K562 (cell line): ENCODE data around the gene EPC2. TPM values are rescaled to one million over a fixed set of nuclear protein-coding genes. Genes with fewer than 3 reads are reported as not detected.

Source experiments
- ATAC-seq: fragments of 200-7000 bp; cut with Tn5 transposase; 3 replicates; pipeline ENCODE4 v1.9.1; 2020; ENCODE audit warnings: moderate library complexity
- BruUV-seq: library from RNA; stranded (reverse); fragments of 400-500 nt; replicated peaks from 2 replicates; lab custom pipeline; 2021; lab: Mats Ljungman, UMichigan
- CTCF ChIA-PET: fragments of 300-600 bp; formaldehyde crosslinking; extraction: SDS; loops from one replicate; lab custom pipeline; 2021; ENCODE audit warnings: low intra/inter-chr PET ratio; lab: Yijun Ruan, JAX
- POLR2A ChIA-PET: fragments of 300-600, 350-650 bp; sonication (Branson Sonifier 250); formaldehyde crosslinking; extraction: SDS; loops from one replicate; lab custom pipeline; 2021; ENCODE audit warnings: antibody characterized with exemption, inconsistent platforms; lab: Yijun Ruan, JAX
- DNase-seq, 4 experiments: peaks; one replicate each; pipeline versions ENCODE4 v3.0.0 to v3.0.0-alpha.2; 2011 to 2018; ENCODE audit warnings: low spot score in 3 of 4, mixed read lengths in 3 of 4; ENCODE audit errors: extremely low read depth in 1 of 4
- FAIRE-seq: peaks from 2 replicates; lab custom pipeline; 2011; peaks lifted over from hg19 to GRCh38; lab: Jason Lieb, UNC
- H2AFZ ChIP-seq: 2 replicates; pipeline ENCODE4 v1.6.0; 2011; ENCODE audit warnings: low read depth, low read length, control low read depth, inconsistent platforms
- H3K27ac ChIP-seq: fragments of 200-600 bp; 3 replicates; pipeline ENCODE4 v1.8.0; 2011; ENCODE audit warnings: low read depth, mild to moderate bottlenecking, control low read depth, inconsistent platforms, low read length, moderate library complexity, mixed read lengths; ENCODE audit errors: extremely low read depth
- H3K27me3 ChIP-seq, 2 experiments: fragments of 300-600 bp in 1 of 2; 2 replicates in 1 of 2; 3 replicates in 1 of 2; pipeline versions ENCODE4 v1.6.0 to v1.8.0; 2011; ENCODE audit warnings: inconsistent platforms in 2 of 2, low read length in 2 of 2, mild to moderate bottlenecking in 1 of 2, mixed read lengths in 1 of 2, moderate library complexity in 1 of 2; ENCODE audit not compliant: control insufficient read depth in 2 of 2, insufficient read depth in 2 of 2
- H3K36me3 ChIP-seq: fragments of 300-600 bp; 3 replicates; pipeline ENCODE4 v1.8.0; 2011; ENCODE audit warnings: mild to moderate bottlenecking, low read length, inconsistent platforms; ENCODE audit not compliant: control insufficient read depth, insufficient read depth
- H3K4me1 ChIP-seq, 2 experiments: fragments of 200-600 bp in 1 of 2; replicated peaks in 1 of 2; 2 replicates in 1 of 2; 3 replicates in 1 of 2; pipeline versions ENCODE4 v1.5.1 to v1.8.0; 2011; ENCODE audit warnings: inconsistent platforms in 2 of 2, low read length in 2 of 2, mild to moderate bottlenecking in 1 of 2, mixed read lengths in 1 of 2, moderate library complexity in 1 of 2; ENCODE audit not compliant: control insufficient read depth in 2 of 2, insufficient read depth in 2 of 2
- H3K4me2 ChIP-seq: 2 replicates; pipeline ENCODE4 v1.6.1; 2011; ENCODE audit warnings: low read length, control low read depth, inconsistent platforms, mixed read lengths; ENCODE audit not compliant: insufficient read depth
- H3K4me3 ChIP-seq: fragments of 200-600 bp; sonication (generic), shearing (Covaris generic); 2 replicates; pipeline ENCODE4 v1.5.1; 2016; ENCODE audit warnings: control low read depth, inconsistent platforms
- H3K79me2 ChIP-seq: fragments of 200-600 bp; 3 replicates; pipeline ENCODE4 v1.8.0; 2011; ENCODE audit warnings: low read length, inconsistent platforms; ENCODE audit not compliant: control insufficient read depth, insufficient read depth
- H3K9ac ChIP-seq, 2 experiments: 2 replicates each; pipeline versions ENCODE4 v1.6.0 to v1.6.1; 2011; ENCODE audit warnings: low read depth in 2 of 2, low read length in 2 of 2, control low read depth in 1 of 2, inconsistent platforms in 1 of 2, mild to moderate bottlenecking in 1 of 2, mixed read lengths in 1 of 2; ENCODE audit not compliant: insufficient read depth in 1 of 2
- H3K9me1 ChIP-seq: one replicate; pipeline ENCODE4 v1.6.0; 2011; ENCODE audit warnings: inconsistent platforms, mild to moderate bottlenecking, low read length, moderate library complexity; ENCODE audit not compliant: control insufficient read depth, insufficient read depth
- H3K9me3 ChIP-seq: replicated peaks from 2 replicates; pipeline ENCODE4 v1.5.1; 2011; ENCODE audit warnings: low read depth, low read length, inconsistent platforms; ENCODE audit not compliant: control insufficient read depth, insufficient read depth
- H4K20me1 ChIP-seq: replicated peaks from 2 replicates; pipeline ENCODE4 v1.6.1; 2011; ENCODE audit warnings: low read length, inconsistent platforms, mixed read lengths; ENCODE audit not compliant: control insufficient read depth, insufficient read depth
- BCL6 ChIP-seq: fragments of 250-450 bp; sonication (Bioruptor Pico); IDR thresholded peaks from 2 replicates; pipeline ENCODE4 v1.4.0; 2020
- CCAR2 ChIP-seq: fragments of 200-400 bp; formaldehyde crosslinking; IDR thresholded peaks from 2 replicates; pipeline ENCODE4 v1.6.1; 2017; ENCODE audit warnings: mild to moderate bottlenecking, low read depth, low read length
- CEBPB ChIP-seq: fragments of 450-650 bp; IDR thresholded peaks from 2 replicates; pipeline ENCODE4 v1.6.1; 2016; ENCODE audit warnings: missing genetic modification characterization, missing compliant biosample characterization
- MXI1 ChIP-seq: IDR thresholded peaks from 2 replicates; pipeline ENCODE4 v1.6.1; 2011; ENCODE audit warnings: low read depth, mild to moderate bottlenecking, improper control_type of control experiment, low read length
- PRPF4 ChIP-seq: fragments of 200-400 bp; formaldehyde crosslinking; IDR thresholded peaks from one replicate; pipeline ENCODE4 v1.6.1; 2017; ENCODE audit warnings: low read length, low read depth, mild to moderate bottlenecking; ENCODE audit not compliant: insufficient read depth, poor library complexity, severe bottlenecking
- PYGO2 ChIP-seq: fragments of 450-650 bp; IDR thresholded peaks from 2 replicates; pipeline ENCODE4 v1.6.1; 2016; ENCODE audit warnings: mild to moderate bottlenecking, missing genetic modification characterization, moderate library complexity, missing compliant biosample characterization
- ZSCAN29 ChIP-seq: fragments of 450-650 bp; IDR thresholded peaks from 2 replicates; pipeline ENCODE4 v1.6.1; 2017
- in situ Hi-C: fragments of 300-500 bp; cut with MboI; formaldehyde crosslinking; loops from 4 replicates; pipeline ENCODE4 v1.15.0; 2018; ENCODE audit warnings: inconsistent platforms, mixed read lengths
- intact Hi-C: fragments of 100-400 bp; cut with micrococcal nuclease; formaldehyde crosslinking; loops from 2 replicates; pipeline ENCODE4 v1.14.2; 2022
- polyA plus RNA-seq, 8 experiments: library from polyadenylated mRNA; depleted of rRNA in 4 of 8; stranded (reverse) in 5 of 8; unstranded in 3 of 8; fragments of >200 nt; fragmentation: Nextera tagmentation in 2 of 8; fragmentation: Illumina TruSeq in 1 of 8; extraction: Ambion mirVana in 2 of 8; extraction: Trizol in 1 of 8; gene quantifications; 2 replicates each; pipeline versions ENCODE4 v1.2.1 to v1.2.3, GENCODE V29; 2011 to 2014; ENCODE audit warnings: inconsistent platforms in 1 of 8, missing spikeins in 1 of 8
- total RNA-seq, 7 experiments: library from RNA; depleted of rRNA in 6 of 7; stranded (reverse); fragments of >200 nt in 6 of 7; fragmentation: Illumina TruSeq in 2 of 7; extraction: Trizol in 2 of 7; gene quantifications; 2 replicates each; pipeline versions ENCODE4 v1.2.1 to v1.2.3, GENCODE V29; 2011 to 2021; ENCODE audit warnings: low replicate concordance in 1 of 7
- TF ChIP-seq, protein P1 (sequence below): fragments of 450-650 bp; IDR thresholded peaks from 2 replicates; pipeline ENCODE4 v1.6.1; 2016; ENCODE audit warnings: antibody characterized with exemption
- TF ChIP-seq, protein P2 (sequence below): fragments of 450-650 bp; IDR thresholded peaks from 2 replicates; pipeline ENCODE4 v1.6.1; 2017; ENCODE audit warnings: mild to moderate bottlenecking, moderate library complexity
- TF ChIP-seq, protein P3 (sequence below): IDR thresholded peaks from 3 replicates; pipeline ENCODE4 v1.6.1; 2011; ENCODE audit warnings: borderline replicate concordance, mild to moderate bottlenecking; ENCODE audit not compliant: insufficient read length, insufficient read depth
- TF ChIP-seq, protein P4 (sequence below): sonication (generic); formaldehyde crosslinking; IDR thresholded peaks from 2 replicates; pipeline ENCODE4 v1.8.0; 2022; ENCODE audit warnings: missing genetic modification reagents, mild to moderate bottlenecking, borderline replicate concordance

The EPC2 gene
- total and polyA plus RNA-seq, 9 of the 15 experiments (the other 6 are each of a cell fraction or from before 2014, with no cell fraction given) = 7.0 to 35.8 (median 29.1) TPM

DNA sequence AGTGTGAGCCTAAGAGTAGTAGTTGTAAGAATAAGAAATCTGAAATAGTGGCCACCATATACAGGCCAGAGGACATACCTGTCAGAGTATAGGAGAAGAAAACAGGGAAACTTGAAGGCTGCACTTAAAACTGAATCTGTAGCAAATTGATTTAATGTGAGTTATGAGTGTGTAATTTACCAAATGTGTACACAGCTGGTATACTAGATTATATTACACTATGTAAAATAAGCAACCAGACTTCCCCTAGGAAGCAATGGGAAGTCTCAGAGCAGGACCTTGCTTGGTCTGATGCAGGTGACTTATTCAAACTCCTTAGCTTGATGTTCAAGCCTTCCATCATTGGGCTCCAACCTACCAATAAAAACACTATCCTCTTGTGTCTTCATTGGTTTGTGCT, 17.3 kb upstream of the EPC2 start:
- ATAC-seq = 0 out of 3 replicates have a peak, but pooled peaks have one; percentile 23
- no peaks in the 10 kb centered on the region for H3K4me1 ChIP-seq
- H3K9ac ChIP-seq = no peak overlapping the region
- intact Hi-C loops (no loop called here), in situ Hi-C loops (no loop called here)
- no peak overlapping the region for H3K27ac ChIP-seq
- H3K79me2 ChIP-seq = no peaks in the 10 kb centered on the region
- no peaks in the 10 kb centered on the region for H3K36me3 ChIP-seq
- H3K4me3 ChIP-seq = no peak overlapping the region
- no peak overlapping the region for H2AFZ ChIP-seq
- POLR2A ChIA-PET = interaction anchor here (1.2 kb wide), 1 partner anchor 13 kb away, joined by 3 read pairs; no protein-coding TSS in a partner anchor
- no peak for DNase-seq
- H3K9me1 ChIP-seq = no peaks in the 10 kb centered on the region
- TF ChIP-seq, protein P1, sequence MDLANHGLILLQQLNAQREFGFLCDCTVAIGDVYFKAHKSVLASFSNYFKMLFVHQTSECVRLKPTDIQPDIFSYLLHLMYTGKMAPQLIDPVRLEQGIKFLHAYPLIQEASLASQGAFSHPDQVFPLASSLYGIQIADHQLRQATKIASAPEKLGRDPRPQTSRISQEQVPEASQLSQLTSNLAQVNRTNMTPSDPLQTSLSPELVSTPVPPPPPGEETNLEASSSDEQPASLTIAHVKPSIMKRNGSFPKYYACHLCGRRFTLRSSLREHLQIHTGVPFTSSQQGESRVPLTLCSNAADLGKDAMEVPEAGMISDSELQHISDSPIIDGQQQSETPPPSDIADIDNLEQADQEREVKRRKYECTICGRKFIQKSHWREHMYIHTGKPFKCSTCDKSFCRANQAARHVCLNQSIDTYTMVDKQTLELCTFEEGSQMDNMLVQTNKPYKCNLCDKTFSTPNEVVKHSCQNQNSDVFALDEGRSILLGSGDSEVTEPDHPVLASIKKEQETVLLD = no peak
- no peak for TF ChIP-seq MXI1
- TF ChIP-seq CEBPB = no peak
- TF ChIP-seq, protein P2, sequence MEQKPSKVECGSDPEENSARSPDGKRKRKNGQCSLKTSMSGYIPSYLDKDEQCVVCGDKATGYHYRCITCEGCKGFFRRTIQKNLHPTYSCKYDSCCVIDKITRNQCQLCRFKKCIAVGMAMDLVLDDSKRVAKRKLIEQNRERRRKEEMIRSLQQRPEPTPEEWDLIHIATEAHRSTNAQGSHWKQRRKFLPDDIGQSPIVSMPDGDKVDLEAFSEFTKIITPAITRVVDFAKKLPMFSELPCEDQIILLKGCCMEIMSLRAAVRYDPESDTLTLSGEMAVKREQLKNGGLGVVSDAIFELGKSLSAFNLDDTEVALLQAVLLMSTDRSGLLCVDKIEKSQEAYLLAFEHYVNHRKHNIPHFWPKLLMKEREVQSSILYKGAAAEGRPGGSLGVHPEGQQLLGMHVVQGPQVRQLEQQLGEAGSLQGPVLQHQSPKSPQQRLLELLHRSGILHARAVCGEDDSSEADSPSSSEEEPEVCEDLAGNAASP = no peak
- TF ChIP-seq PRPF4 = no peak
- TF ChIP-seq, protein P3, sequence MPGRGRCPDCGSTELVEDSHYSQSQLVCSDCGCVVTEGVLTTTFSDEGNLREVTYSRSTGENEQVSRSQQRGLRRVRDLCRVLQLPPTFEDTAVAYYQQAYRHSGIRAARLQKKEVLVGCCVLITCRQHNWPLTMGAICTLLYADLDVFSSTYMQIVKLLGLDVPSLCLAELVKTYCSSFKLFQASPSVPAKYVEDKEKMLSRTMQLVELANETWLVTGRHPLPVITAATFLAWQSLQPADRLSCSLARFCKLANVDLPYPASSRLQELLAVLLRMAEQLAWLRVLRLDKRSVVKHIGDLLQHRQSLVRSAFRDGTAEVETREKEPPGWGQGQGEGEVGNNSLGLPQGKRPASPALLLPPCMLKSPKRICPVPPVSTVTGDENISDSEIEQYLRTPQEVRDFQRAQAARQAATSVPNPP = no peak
- TF ChIP-seq, protein P4, sequence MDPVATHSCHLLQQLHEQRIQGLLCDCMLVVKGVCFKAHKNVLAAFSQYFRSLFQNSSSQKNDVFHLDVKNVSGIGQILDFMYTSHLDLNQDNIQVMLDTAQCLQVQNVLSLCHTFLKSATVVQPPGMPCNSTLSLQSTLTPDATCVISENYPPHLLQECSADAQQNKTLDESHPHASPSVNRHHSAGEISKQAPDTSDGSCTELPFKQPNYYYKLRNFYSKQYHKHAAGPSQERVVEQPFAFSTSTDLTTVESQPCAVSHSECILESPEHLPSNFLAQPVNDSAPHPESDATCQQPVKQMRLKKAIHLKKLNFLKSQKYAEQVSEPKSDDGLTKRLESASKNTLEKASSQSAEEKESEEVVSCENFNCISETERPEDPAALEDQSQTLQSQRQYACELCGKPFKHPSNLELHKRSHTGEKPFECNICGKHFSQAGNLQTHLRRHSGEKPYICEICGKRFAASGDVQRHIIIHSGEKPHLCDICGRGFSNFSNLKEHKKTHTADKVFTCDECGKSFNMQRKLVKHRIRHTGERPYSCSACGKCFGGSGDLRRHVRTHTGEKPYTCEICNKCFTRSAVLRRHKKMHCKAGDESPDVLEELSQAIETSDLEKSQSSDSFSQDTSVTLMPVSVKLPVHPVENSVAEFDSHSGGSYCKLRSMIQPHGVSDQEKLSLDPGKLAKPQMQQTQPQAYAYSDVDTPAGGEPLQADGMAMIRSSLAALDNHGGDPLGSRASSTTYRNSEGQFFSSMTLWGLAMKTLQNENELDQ = no peak
- TF ChIP-seq PYGO2 (tag) = no peak
- TF ChIP-seq CCAR2 = no peak
- TF ChIP-seq ZSCAN29 = no peak
- no peak for TF ChIP-seq BCL6 (CRISPR knock-in tag)
- no peaks in the 10 kb centered on the region for H4K20me1 ChIP-seq
- CTCF ChIA-PET = no interaction called here
- H3K9me3 ChIP-seq = no peaks in the 10 kb centered on the region
- no TSS peak for BruUV-seq
- H3K4me2 ChIP-seq = no peak overlapping the region
- H3K27me3 ChIP-seq = peaks cover 2 to 8% of the 10 kb centered on the region in 2 experiments; a peak in 4 of 5 replicates
- FAIRE-seq = no peak
